H9 (cell line): ENCODE data around the gene IQCC. TPM values are rescaled to one million over a fixed set of nuclear protein-coding genes. Genes with fewer than 3 reads are reported as not detected.

ENCODE experiments used
- DNase-seq: peaks from one replicate; pipeline ENCODE4 v3.0.0-alpha.2; 2017
- H2AFZ ChIP-seq: one replicate; pipeline ENCODE4 v1.6.1; 2013; ENCODE audit warnings: mild to moderate bottlenecking, low read length, control low read depth, moderate library complexity
- H2AK5ac ChIP-seq: 2 replicates; pipeline ENCODE4 v1.6.1; 2013; ENCODE audit warnings: low read length, control low read depth, mixed read lengths; ENCODE audit not compliant: insufficient read length
- H2BK120ac ChIP-seq: one replicate; pipeline ENCODE4 v1.6.1; 2013; ENCODE audit warnings: low read depth, mild to moderate bottlenecking, low read length, control low read depth, inconsistent platforms; ENCODE audit not compliant: poor library complexity, severe bottlenecking
- H2BK12ac ChIP-seq: 2 replicates; pipeline ENCODE4 v1.6.1; 2013; ENCODE audit warnings: low read length, control low read depth, mixed read lengths, low read depth; ENCODE audit not compliant: insufficient read length
- H2BK15ac ChIP-seq: 2 replicates; pipeline ENCODE4 v1.6.1; 2013; ENCODE audit warnings: low read depth, low read length, control low read depth
- H2BK20ac ChIP-seq: one replicate; pipeline ENCODE4 v1.6.1; 2013; ENCODE audit warnings: low read depth, mild to moderate bottlenecking, low read length, control low read depth, inconsistent platforms; ENCODE audit not compliant: poor library complexity, severe bottlenecking
- H2BK5ac ChIP-seq: 2 replicates; pipeline ENCODE4 v1.6.1; 2013; ENCODE audit warnings: low read length, control low read depth, mixed read lengths; ENCODE audit not compliant: insufficient read length
- H3K14ac ChIP-seq: 2 replicates; pipeline ENCODE4 v1.6.1; 2013; ENCODE audit warnings: low read length, control low read depth; ENCODE audit not compliant: insufficient read depth
- H3K18ac ChIP-seq: 2 replicates; pipeline ENCODE4 v1.6.1; 2013; ENCODE audit warnings: low read depth, mild to moderate bottlenecking, mixed read lengths, low read length, control low read depth; ENCODE audit not compliant: insufficient read length
- H3K23ac ChIP-seq: 2 replicates; pipeline ENCODE4 v1.6.1; 2013; ENCODE audit warnings: low read length, control low read depth, mixed read lengths, low read depth; ENCODE audit not compliant: insufficient read length
- H3K23me2 ChIP-seq: 2 replicates; pipeline ENCODE4 v1.6.1; 2013; ENCODE audit warnings: low read depth, mild to moderate bottlenecking, mixed read lengths, low read length, control low read depth; ENCODE audit not compliant: insufficient read length, poor library complexity, severe bottlenecking
- H3K27ac ChIP-seq: 2 replicates; pipeline ENCODE4 v1.5.1; 2013; ENCODE audit warnings: low read length, control low read depth, mixed read lengths, low read depth; ENCODE audit not compliant: insufficient read length
- H3K27me3 ChIP-seq: 2 replicates; pipeline ENCODE4 v1.6.1; 2013; ENCODE audit warnings: low read length, control low read depth, inconsistent platforms; ENCODE audit not compliant: insufficient read depth
- H3K4ac ChIP-seq: 2 replicates; pipeline ENCODE4 v1.6.1; 2013; ENCODE audit warnings: low read depth, mild to moderate bottlenecking, control low read depth, inconsistent platforms, low read length, moderate library complexity
- H3K4me1 ChIP-seq: 2 replicates; pipeline ENCODE4 v1.6.1; 2013; ENCODE audit warnings: low read length, control low read depth, inconsistent platforms; ENCODE audit not compliant: insufficient read depth
- H3K4me2 ChIP-seq: 2 replicates; pipeline ENCODE4 v1.6.1; 2013; ENCODE audit warnings: low read length, control low read depth, mixed read lengths; ENCODE audit not compliant: insufficient read length, insufficient read depth
- H3K56ac ChIP-seq: 2 replicates; pipeline ENCODE4 v1.6.1; 2013; ENCODE audit warnings: low read depth, mild to moderate bottlenecking, mixed read lengths, low read length, control low read depth; ENCODE audit not compliant: insufficient read length
- H3K79me1 ChIP-seq: 2 replicates; pipeline ENCODE4 v1.6.1; 2013; ENCODE audit warnings: low read depth, mild to moderate bottlenecking, moderate library complexity, low read length, control low read depth, inconsistent platforms; ENCODE audit not compliant: insufficient read depth, poor library complexity, severe bottlenecking
- H3K79me2 ChIP-seq: 2 replicates; pipeline ENCODE4 v1.6.1; 2013; ENCODE audit warnings: low read length, control low read depth, inconsistent platforms; ENCODE audit not compliant: insufficient read depth
- H3K9ac ChIP-seq: 2 replicates; pipeline ENCODE4 v1.6.1; 2013; ENCODE audit warnings: low read length, control low read depth, mixed read lengths; ENCODE audit not compliant: insufficient read length; ENCODE audit errors: extremely low read depth
- H3K9me3 ChIP-seq: one replicate; pipeline ENCODE4 v1.6.1; 2013; ENCODE audit warnings: low read depth, low read length, inconsistent platforms; ENCODE audit not compliant: control insufficient read depth
- H3T11ph ChIP-seq: one replicate; pipeline ENCODE4 v1.6.1; 2013; ENCODE audit warnings: mild to moderate bottlenecking, low read length, control low read depth, inconsistent platforms
- H4K20me1 ChIP-seq: one replicate; pipeline ENCODE4 v1.6.1; 2013; ENCODE audit not compliant: control insufficient read depth, insufficient read length, insufficient read depth
- H4K5ac ChIP-seq: 2 replicates; pipeline ENCODE4 v1.6.1; 2013; ENCODE audit warnings: low read depth, mild to moderate bottlenecking, mixed read lengths, low read length, control low read depth; ENCODE audit not compliant: insufficient read length
- H4K8ac ChIP-seq: replicated peaks from 2 replicates; pipeline ENCODE4 v1.6.1; 2013; ENCODE audit warnings: low read length, control low read depth, mixed read lengths, low read depth; ENCODE audit not compliant: insufficient read length
- H4K91ac ChIP-seq: 2 replicates; pipeline ENCODE4 v1.6.1; 2013; ENCODE audit warnings: low read depth, mild to moderate bottlenecking, moderate library complexity, mixed read lengths, low read length, control low read depth; ENCODE audit not compliant: insufficient read length
- H3K27ac Mint-ChIP-seq, 3 experiments: 2 replicates in 2 of 3; 3 replicates in 1 of 3; pipeline ENCODE4 v1.8.0; 2020 to 2021; ENCODE audit warnings: mixed read lengths in 3 of 3, mild to moderate bottlenecking in 1 of 3, moderate library complexity in 1 of 3
- H3K27me3 Mint-ChIP-seq: 2 replicates; pipeline ENCODE4 v1.8.0; 2021; ENCODE audit warnings: low read depth, mild to moderate bottlenecking, moderate library complexity, mixed read lengths
- H3K36me3 Mint-ChIP-seq, 3 experiments: 2 replicates in 2 of 3; 3 replicates in 1 of 3; pipeline ENCODE4 v1.8.0; 2020 to 2021; ENCODE audit warnings: low read depth in 3 of 3, mixed read lengths in 3 of 3; ENCODE audit not compliant: insufficient read depth in 1 of 3
- H3K4me1 Mint-ChIP-seq, 2 experiments: 2 replicates each; pipeline ENCODE4 v1.8.0; 2020; ENCODE audit warnings: mixed read lengths in 2 of 2
- H3K4me3 Mint-ChIP-seq, 2 experiments: 2 replicates in 1 of 2; 3 replicates in 1 of 2; pipeline ENCODE4 v1.8.0; 2020 to 2021; ENCODE audit warnings: mild to moderate bottlenecking in 2 of 2, mixed read lengths in 2 of 2, moderate library complexity in 1 of 2
- H3K9me3 Mint-ChIP-seq, 2 experiments: 2 replicates in 1 of 2; 3 replicates in 1 of 2; pipeline ENCODE4 v1.8.0; 2020; ENCODE audit warnings: mild to moderate bottlenecking in 2 of 2, mixed read lengths in 2 of 2, moderate library complexity in 1 of 2
- WGBS: extraction: QIAGEN DNeasy Blood & Tissue Kit; methylation state at CpG from one replicate; pipeline ENCODE4 v1.1.7; 2013; ENCODE audit warnings: missing lambda C conversion rate, low lambda C conversion rate, mixed read lengths; ENCODE audit not compliant: insufficient read length; ENCODE audit errors: extremely low coverage; 5-methylcytosine and 5-hydroxymethylcytosine counted together
- total RNA-seq: library from RNA; stranded (reverse); gene quantifications from 2 replicates; pipeline ENCODE4 v1.2.1, GENCODE V29; 2021
- TF ChIP-seq, protein P1 (sequence below): fragments of 200-600 bp; sonication (generic); conservative IDR thresholded peaks from 3 replicates; pipeline ENCODE4 v1.8.0; 2021; ENCODE audit warnings: antibody characterized with exemption, mild to moderate bottlenecking

Gene IQCC
- total RNA-seq, 1 experiment from 2014 or later: 5.3 TPM

- Histone ChIP-seq H3K27ac (no peak overlapping the region), H2BK5ac (no peak overlapping the region), H3K18ac (no peak overlapping the region), H3K23ac (no peak overlapping the region), H3K9ac (no peak overlapping the region), H3K23me2 (no peaks in the 10 kb centered on the region), H2AK5ac (no peak overlapping the region), H3K56ac (no peak overlapping the region), H3K4me1 (no peaks in the 10 kb centered on the region), H2BK12ac (no peak overlapping the region), H3K4me2 (no peak overlapping the region), H4K91ac (no peak overlapping the region), H2BK20ac (no peak overlapping the region), H3K27me3 (no peaks in the 10 kb centered on the region), H4K5ac (no peak overlapping the region), H2BK120ac (no peak overlapping the region), H3K4ac (no peak overlapping the region), H3K14ac (no peak overlapping the region), H3K79me1 (no peaks in the 10 kb centered on the region), H2AFZ (no peak overlapping the region), H4K20me1 (no peaks in the 10 kb centered on the region), H3K79me2 (no peaks in the 10 kb centered on the region), H3T11ph (no peak overlapping the region), H3K9me3 (no peaks in the 10 kb centered on the region), H2BK15ac (no peak overlapping the region), H4K8ac (no peak overlapping the region)
- no peaks in the 10 kb centered on the region for H3K27me3 Mint-ChIP-seq
- TF ChIP-seq, protein P1, sequence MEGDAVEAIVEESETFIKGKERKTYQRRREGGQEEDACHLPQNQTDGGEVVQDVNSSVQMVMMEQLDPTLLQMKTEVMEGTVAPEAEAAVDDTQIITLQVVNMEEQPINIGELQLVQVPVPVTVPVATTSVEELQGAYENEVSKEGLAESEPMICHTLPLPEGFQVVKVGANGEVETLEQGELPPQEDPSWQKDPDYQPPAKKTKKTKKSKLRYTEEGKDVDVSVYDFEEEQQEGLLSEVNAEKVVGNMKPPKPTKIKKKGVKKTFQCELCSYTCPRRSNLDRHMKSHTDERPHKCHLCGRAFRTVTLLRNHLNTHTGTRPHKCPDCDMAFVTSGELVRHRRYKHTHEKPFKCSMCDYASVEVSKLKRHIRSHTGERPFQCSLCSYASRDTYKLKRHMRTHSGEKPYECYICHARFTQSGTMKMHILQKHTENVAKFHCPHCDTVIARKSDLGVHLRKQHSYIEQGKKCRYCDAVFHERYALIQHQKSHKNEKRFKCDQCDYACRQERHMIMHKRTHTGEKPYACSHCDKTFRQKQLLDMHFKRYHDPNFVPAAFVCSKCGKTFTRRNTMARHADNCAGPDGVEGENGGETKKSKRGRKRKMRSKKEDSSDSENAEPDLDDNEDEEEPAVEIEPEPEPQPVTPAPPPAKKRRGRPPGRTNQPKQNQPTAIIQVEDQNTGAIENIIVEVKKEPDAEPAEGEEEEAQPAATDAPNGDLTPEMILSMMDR: no peak
- peaks cover 33 to 78% (median 64%) of the 10 kb centered on the region in 3 experiments; a peak in 6 of 7 replicates for H3K36me3 Mint-ChIP-seq
- DNase-seq: no peak
- H3K27ac Mint-ChIP-seq: no peak overlapping the region
- WGBS: no CpG with 5 or more reads among the region's 4 CpGs
- H3K9me3 Mint-ChIP-seq: no peaks in the 10 kb centered on the region
- no peaks in the 10 kb centered on the region for H3K4me1 Mint-ChIP-seq
- no peak overlapping the region for H3K4me3 Mint-ChIP-seq
Observed at GRCh38 chr1:32170991-32171390, 34.5 kb upstream of the IQCC start.
